Measurements from ENCODE around the gene SH2D4B. TPM values are rescaled to one million over a fixed set of nuclear protein-coding genes. Genes with fewer than 3 reads are reported as not detected.

SH2D4B gene
- total RNA-seq, 1 experiment from 2014 or later, result not detected

DNA sequence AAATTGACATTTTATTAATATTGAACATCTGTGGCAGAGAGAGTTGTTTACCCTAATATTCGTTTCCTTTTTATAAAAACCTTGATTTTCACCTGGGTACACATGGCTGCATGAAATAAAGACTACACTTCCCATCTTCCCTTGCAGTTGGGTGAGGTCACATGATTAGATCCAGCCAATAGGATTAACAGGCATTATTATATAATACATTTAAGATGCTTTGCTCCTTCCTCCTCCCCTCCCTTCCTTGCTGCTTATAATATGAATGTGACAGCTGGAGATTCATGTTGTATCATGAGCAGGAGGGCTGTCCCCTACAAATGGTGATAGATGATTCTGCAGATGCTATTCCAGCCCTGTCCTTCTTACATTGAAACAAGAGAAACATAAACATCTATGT is 146.6 kb downstream of the SH2D4B start:
- DNase-seq (ENCODE audit: low read depth), result no peak

DNA sequence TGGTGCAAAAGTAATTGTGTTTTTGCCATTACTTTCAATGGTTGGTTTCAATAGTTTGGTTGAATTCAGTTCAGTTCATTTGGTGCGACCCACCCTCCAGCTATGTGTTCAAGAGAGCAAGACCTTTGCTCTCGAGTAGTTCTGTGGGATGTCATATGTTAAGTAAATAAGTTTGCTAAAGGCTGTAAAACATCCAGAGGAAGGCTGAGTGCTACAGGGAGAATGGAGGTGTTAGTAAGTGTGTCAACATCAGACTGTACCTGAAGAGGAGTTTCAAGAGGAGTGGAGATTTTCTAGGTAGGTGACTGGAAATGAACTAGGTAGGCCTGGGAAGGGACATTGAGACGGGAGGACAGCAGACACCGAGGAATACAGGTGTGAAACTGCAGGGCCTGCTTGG is 147.7 kb downstream of the SH2D4B start:
- DNase-seq (ENCODE audit: low read depth), result no peak

- DNase-seq (ENCODE audit: low read depth), result no peak
Measured at GRCh38 chr10:80686734-80687475, 149.2 kb downstream of the SH2D4B start.

- no peak for DNase-seq (ENCODE audit: low read depth)
Measured at GRCh38 chr10:80687476-80687789, 149.7 kb downstream of the SH2D4B start.

DNA sequence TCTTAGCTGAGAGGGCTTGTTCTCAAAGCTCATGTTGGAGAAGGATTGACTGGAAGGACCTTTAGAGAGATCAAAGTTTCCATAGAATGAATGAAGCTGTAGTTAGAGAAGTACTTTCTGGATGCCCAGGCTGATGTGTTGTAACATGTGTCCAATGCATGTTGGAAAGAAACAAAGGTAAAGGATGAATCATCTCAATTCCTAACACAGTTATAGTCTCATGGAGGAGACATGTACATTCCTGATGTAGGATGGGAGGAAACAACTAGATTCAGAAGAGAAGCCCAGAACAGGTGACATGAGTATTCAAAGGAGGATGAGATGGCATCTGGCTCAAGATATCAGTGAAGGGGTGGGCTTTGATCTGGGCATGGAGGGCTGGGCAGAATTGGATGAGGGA is 152.7 kb downstream of the SH2D4B start:
- DNase-seq (ENCODE audit: low read depth), result no peak

DNA sequence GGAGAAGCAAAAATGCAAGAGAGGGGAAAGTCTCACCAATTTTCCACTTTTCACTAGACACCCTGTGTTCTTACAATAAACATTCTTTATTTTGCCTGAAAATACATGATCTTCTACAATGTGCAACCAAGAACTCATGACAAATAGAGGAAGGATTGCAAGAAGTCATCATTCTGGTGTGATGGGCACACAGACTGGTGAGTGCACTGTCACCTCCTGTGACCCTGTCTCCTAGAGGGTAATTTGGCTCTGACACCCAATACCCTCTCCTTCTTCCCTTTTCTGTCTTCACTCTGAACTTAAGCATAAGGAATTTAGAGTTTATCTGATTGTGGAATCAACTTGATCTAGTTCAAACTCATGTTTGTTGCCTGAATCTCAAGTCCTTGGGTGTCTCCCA is 153.7 kb downstream of the SH2D4B start:
- no peak for DNase-seq (ENCODE audit: low read depth)

DNA sequence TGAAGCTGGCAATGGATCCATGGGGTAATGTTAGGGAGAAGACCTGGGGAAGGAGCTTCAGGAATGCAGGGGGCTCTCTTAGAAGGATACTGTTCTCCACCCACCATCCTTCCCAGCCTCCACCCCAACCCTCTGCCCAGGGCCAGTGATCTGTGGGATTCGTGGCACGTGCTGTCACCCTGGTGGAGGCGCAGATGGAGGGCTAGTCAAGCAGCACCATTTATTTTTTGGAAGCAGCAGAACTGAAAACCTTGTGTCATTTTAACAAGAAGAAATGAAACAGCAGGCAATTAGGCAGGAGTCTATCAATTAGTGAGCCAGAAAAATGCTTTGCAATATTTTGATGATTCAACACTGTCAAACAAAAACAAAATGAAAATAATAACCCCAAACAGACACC is 155.9 kb downstream of the SH2D4B start:
- no peak for DNase-seq (ENCODE audit: low read depth)

DNA sequence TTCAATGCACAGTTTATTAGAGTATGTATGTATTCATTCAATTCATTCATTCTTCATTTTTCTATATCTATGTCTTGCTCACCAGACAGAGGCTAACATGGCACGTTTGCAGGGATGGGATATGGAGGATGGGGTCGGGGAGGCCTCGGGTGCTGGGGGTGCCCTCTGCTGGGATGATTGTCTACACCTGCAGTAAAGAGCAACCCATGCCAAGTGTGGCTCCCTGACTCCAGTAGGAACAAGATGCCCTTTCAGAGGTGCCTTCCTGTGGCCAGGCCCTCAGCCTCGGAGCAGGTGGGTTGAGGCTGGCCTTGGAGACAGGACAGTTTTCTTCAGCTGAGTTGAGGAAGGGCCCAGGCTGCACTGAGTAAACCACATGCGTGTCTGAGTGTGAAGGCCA is 157.2 kb downstream of the SH2D4B start:
- no peak for DNase-seq (ENCODE audit: low read depth)

Other genes with a start within 250 kb of the SH2D4B start
- gene MAT1A, start 248.2 kb upstream of the SH2D4B start, total RNA-seq (2014; rRNA removed), result not detected in 2 replicates
- gene DYDC1, start 181.1 kb upstream of the SH2D4B start, total RNA-seq (2014; rRNA removed), result not detected in 2 replicates
- not detected in 2 replicates for gene DYDC2, start 181.1 kb upstream of the SH2D4B start, total RNA-seq (2014; rRNA removed)
- gene PRXL2A, start 129.4 kb upstream of the SH2D4B start, total RNA-seq (2014; rRNA removed), result not detected in 2 replicates
- gene TSPAN14, start 83.6 kb upstream of the SH2D4B start, total RNA-seq (2014; rRNA removed), result 17.4 and 18.6 TPM in 2 replicates